Stimulated activated CD8-positive, alpha-beta memory T cell treated with anti-CD3 and anti-CD28 coated beads, Interleukin-15, amount 100 ng/mL, for 4 hours (primary cell): ENCODE measurements around the gene CPM.
"Not testable (repeated sequence)": the region's sequence is repeated elsewhere in the genome, so short reads cannot be mapped to it uniquely, and the experiment has no call there.

ENCODE experiments used
- DNase-seq, 2 donors: peaks; one replicate each; pipeline ENCODE4 v3.0.0-alpha.2; 2020; ENCODE audit warnings: low read depth in 2 of 2

CPM gene

DNA sequence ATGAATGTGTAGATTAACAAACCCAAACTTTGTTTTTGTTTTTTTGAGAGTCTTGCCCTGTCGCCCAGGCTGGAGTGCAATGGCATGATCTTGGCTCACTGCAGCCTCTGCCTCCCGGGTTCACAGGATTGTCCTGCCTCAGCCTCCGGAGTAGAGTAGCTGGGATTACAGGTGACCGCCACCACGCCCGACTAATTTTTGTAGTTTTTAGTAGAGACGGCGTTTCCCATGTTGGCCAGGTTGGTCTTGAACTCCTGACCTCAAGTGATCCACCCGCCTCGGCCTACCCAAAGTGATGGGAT, 125.7 kb downstream of the CPM start:
- not testable (repeated sequence) for DNase-seq

DNA sequence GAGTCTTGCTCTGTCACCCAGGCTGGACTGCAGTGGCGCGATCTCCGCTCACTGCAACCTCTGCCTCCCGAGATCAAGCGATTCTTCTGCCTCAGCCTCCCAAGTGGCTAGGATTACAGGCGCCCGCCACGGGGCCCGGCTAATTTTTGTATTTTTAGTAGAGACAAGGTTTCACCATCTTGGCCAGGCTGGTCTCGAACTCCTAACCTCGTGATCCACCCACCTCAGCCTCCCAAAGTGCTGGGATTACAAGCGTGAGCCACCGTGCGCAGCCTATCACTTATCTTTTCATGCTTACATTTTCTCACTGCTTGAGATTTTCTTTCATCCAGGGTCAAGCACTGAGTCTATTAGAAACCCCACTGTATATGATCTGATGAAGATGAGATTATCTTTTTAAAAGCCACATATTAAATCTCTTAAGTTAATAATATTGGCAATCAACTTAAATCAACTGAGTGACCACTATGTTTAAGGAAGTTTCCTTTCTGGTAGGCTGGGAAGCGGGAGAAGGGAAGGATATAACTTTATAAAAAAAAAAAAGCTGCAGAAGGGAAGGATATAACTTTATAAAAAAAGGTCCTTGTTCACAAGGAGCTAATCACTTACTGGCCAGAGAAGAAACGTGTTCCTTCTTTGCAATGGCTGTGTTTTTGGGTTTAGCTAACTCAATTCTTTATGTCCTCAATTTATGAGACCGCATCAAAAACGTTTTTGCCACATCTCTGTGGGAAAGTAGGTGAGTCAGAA, 126.3 kb downstream of the CPM start:
- DNase-seq, result no peak

DNA sequence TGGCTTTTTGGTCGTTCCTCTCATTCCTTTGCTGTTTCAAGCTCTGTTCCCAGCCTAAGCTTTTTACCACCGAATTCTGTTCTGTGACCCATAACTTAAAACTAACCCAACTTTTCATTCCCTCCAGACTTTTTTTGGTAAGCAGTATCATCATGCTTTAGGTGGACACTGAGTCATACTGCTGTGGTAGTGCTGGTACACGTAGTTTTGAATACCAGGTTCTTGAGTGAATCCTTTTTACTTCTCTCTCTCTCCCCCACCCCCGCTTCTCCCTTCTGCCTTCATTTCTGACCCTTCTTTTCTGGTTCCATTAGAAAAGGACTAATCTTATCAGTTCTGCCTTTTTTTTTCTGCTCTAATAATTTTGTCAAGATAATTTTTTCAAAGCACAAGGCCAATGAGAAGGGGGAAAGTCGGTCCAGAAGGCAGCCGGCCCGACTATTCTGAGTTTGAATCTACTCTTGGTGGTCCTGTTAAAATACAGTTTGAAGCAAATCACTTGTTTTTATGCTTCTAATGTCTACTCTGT, 127.3 kb downstream of the CPM start:
- no peak for DNase-seq

DNA sequence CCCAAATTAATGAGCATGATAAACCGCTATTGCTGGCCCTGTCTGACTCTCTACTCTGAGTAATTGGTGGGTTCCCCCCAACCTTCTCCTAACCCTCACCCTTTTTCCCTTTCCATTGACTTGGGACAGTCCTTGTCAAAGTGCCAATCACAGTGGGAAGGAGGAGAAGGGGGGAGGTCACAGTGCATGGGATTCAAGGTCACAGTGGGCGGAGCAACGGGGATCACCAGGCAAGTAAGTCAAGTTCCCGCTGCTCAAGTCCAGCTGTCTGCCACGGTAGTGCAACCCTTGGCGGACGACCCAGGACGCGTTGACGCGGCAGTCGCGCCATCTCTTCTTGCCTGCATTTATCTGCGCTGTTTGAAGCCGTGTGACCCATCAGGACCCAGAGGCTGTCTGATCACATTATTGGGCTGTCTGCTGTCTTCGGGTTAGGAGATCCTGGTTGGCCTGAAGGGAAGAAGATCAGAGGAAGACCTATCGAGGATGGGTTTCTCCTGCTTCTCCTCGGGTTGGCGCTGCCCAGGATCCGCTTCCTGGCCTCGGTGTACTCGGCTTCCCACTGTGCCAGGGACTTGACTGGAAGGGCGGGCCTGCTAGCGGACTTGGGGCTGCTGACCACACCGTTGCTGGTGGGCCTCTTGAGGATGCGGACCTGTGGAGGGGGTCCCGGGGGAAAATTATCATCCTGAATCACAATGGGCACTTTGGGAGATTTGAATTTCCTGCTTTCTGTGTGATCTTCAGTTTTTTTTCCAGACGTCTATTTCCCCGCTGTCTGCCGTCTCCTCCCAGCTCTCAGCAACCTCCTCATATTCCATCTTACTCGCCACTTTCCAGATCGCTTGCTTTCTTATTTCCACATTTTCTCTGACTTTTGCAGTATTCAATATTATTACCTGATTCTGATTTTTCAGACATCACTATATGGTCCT, 128.0 kb downstream of the CPM start:
- DNase-seq, result no peak

DNA sequence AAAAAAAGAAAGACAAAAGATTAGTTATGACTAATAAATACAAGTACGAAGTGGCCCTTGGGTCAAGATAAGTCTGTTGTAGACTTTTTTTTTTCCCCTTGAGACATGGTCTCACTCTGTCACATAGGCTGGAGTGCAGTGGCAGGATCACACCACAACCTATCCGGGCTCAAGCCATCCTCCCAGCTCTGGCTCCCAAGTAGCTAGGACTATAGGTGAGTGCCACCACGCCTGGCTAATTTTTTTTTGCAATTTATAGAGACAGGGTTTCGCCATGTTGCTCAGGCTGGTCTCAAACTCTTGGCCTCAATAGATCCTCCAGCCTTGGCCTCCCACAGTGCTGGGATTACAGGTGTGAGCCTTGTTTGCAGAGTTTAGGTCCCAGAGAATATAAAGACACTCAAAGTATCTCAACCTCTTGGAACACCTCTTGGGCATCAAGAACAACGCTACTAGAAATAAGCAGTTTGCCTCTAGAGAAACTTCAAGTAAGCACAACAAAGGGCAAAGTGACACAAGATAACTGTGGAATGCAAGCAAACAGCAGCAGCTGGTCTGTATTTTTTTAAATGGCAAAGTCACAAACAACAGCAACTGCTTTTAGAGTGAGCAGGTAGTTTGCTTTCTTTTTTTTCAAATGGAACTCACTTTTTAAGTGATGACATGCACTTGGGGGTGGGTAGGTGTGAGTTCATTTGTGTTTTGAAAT, 128.9 kb downstream of the CPM start:
- no peak for DNase-seq

DNA sequence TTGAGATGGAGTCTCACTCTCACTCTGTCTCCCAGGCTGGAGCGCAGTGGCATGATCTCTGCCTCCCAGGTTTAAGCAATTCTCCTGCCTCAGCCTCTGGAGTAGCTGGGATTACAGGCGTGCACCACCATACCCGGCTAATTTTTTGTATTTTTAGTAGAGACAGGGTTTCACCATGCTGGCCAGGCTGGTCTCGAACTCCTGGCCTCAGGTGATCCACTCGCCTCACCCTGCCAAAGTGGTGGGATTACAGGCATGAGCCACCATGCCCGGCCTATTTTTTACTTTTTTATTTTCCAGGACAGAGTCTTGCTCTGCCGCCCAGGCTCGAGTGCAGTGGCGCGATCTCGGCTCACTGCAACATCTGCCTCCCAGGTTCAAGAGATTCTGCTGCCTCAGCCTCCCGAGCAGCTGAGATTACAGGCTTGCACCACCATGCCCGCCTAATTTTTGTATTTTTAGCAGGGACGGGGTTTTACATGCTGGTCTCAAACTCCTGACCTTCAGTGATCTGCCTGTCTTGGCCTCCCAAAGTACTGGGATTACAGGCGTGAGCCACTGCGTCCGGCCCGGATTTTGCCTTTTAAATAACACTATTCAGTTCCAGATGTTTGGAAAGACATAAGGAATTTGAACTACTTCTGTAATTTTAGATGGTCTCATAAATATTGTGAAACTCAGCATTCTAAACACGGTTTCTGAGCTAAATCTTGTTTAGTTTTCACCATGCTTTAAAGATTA, 129.9 kb downstream of the CPM start:
- DNase-seq, result not testable (repeated sequence)

DNA sequence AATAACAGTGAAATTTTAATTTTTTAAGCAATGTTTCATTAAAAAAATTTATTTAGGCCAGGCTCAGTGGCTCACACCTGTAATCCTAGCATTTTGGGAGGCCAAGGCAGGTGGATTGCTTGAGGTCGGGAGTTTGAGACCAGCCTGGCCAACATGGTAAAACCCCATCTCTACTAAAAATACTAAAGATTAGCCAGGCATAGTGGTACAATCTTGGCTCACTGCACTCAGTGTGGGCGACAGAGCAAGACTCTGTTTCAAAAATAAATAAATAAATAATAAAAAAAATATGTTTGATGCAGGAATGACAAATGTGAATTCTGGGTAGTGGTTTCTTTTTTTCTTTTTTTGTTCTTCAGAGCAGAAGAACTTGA, 130.6 kb downstream of the CPM start:
- not testable (repeated sequence) for DNase-seq
